Ishikawa (cell line): ENCODE measurements around the gene CHST2.

ENCODE experiments used
- CEBPB ChIP-seq: IDR thresholded peaks from 2 replicates; pipeline ENCODE4 v1.6.1; 2012
- CREB1 ChIP-seq: IDR thresholded peaks from 2 replicates; pipeline ENCODE4 v1.6.1; 2012; ENCODE audit warnings: low read depth
- EGR1 ChIP-seq: IDR thresholded peaks from 2 replicates; pipeline ENCODE4 v1.6.1; 2012
- EP300 ChIP-seq: IDR thresholded peaks from 2 replicates; pipeline ENCODE4 v1.6.1; 2012; ENCODE audit warnings: borderline replicate concordance
- FOXM1 ChIP-seq: IDR thresholded peaks from 2 replicates; pipeline ENCODE4 v1.6.1; 2012; ENCODE audit warnings: low read depth, borderline replicate concordance
- MAX ChIP-seq: IDR thresholded peaks from 2 replicates; pipeline ENCODE4 v1.6.1; 2012
- NFIC ChIP-seq: IDR thresholded peaks from 2 replicates; pipeline ENCODE4 v1.6.1; 2012
- RAD21 ChIP-seq: IDR thresholded peaks from 2 replicates; pipeline ENCODE4 v1.6.1; 2012; ENCODE audit warnings: low read depth
- REST ChIP-seq: IDR thresholded peaks from 2 replicates; pipeline ENCODE4 v1.6.1; 2012; ENCODE audit warnings: low read depth, mild to moderate bottlenecking
- TAF1 ChIP-seq: IDR thresholded peaks from 2 replicates; pipeline ENCODE4 v1.6.1; 2012; ENCODE audit warnings: low read depth, mild to moderate bottlenecking
- TCF12 ChIP-seq: IDR thresholded peaks from 2 replicates; pipeline ENCODE4 v1.6.1; 2012; ENCODE audit warnings: low read depth
- TEAD4 ChIP-seq: IDR thresholded peaks from 2 replicates; pipeline ENCODE4 v1.6.1; 2012
- USF1 ChIP-seq: IDR thresholded peaks from 2 replicates; pipeline ENCODE4 v1.6.1; 2012
- YY1 ChIP-seq: IDR thresholded peaks from 2 replicates; pipeline ENCODE4 v1.6.1; 2012; ENCODE audit warnings: low read depth
- ZBTB7A ChIP-seq: IDR thresholded peaks from 2 replicates; pipeline ENCODE4 v1.6.1; 2012; ENCODE audit warnings: low read depth

CHST2 gene

GRCh38 chr3:143145906-143146305 lies 26.3 kb downstream of the CHST2 start:
- TF ChIP-seq TAF1 (no peak), NFIC (no peak), TCF12 (no peak), ZBTB7A (no peak), USF1 (no peak), CREB1 (no peak)

- no peak for TF ChIP-seq EGR1
- no peak for TF ChIP-seq CEBPB
- no peak for TF ChIP-seq TCF12
- no peak for TF ChIP-seq NFIC
- no peak for TF ChIP-seq CREB1
- no peak for TF ChIP-seq MAX
- no peak for TF ChIP-seq EP300
- TF ChIP-seq RAD21, result no peak
- no peak for TF ChIP-seq TAF1
- no peak for TF ChIP-seq FOXM1
Measured at GRCh38 chr3:143146486-143147274, 27.1 kb downstream of the CHST2 start.

- no peak for TF ChIP-seq REST
- no peak for TF ChIP-seq YY1
- no peak for TF ChIP-seq TEAD4
- no peak for TF ChIP-seq FOXM1
- no peak for TF ChIP-seq ZBTB7A
- TF ChIP-seq RAD21, result no peak
- TF ChIP-seq CREB1, result no peak
- no peak for TF ChIP-seq TCF12
- TF ChIP-seq USF1, result no peak
- TF ChIP-seq EP300, result no peak
- TF ChIP-seq CEBPB, result no peak
- no peak for TF ChIP-seq EGR1
Measured at GRCh38 chr3:143147707-143148106, 28.1 kb downstream of the CHST2 start.

GRCh38 chr3:143150071-143150470 lies 30.5 kb downstream of the CHST2 start:
- TF ChIP-seq REST (no peak), CEBPB (no peak), EP300 (no peak), TAF1 (no peak), EGR1 (no peak), MAX (no peak), ZBTB7A (no peak), CREB1 (no peak), YY1 (no peak)

- TF ChIP-seq TEAD4 (no peak), CEBPB (no peak), MAX (no peak), TCF12 (no peak), CREB1 (no peak), YY1 (no peak)
Measured at GRCh38 chr3:143151004-143151731, 31.6 kb downstream of the CHST2 start.

- no peak for TF ChIP-seq TEAD4
- TF ChIP-seq TAF1, result no peak
- TF ChIP-seq USF1, result no peak
- TF ChIP-seq REST, result no peak
- no peak for TF ChIP-seq NFIC
- no peak for TF ChIP-seq CEBPB
- no peak for TF ChIP-seq MAX
- no peak for TF ChIP-seq FOXM1
- no peak for TF ChIP-seq RAD21
- TF ChIP-seq EGR1, result no peak
- TF ChIP-seq TCF12, result no peak
- no peak for TF ChIP-seq CREB1
- TF ChIP-seq YY1, result no peak
- no peak for TF ChIP-seq ZBTB7A
- TF ChIP-seq EP300, result no peak
Measured at GRCh38 chr3:143152043-143152442, 32.5 kb downstream of the CHST2 start.
